Astrocyte (in vitro differentiated cells and primary cell): ENCODE results near the gene UBXN7.

Experiments used
- EZH2 ChIP-seq: IDR thresholded peaks from 2 replicates; pipeline ENCODE4 v1.6.1; 2012; ENCODE audit warnings: mild to moderate bottlenecking, low read length, inconsistent platforms; ENCODE audit not compliant: insufficient read depth
- TF ChIP-seq, protein P1 (sequence below): IDR thresholded peaks from 2 replicates; pipeline ENCODE4 v1.5.1; 2011; ENCODE audit warnings: low read depth, mild to moderate bottlenecking, inconsistent platforms, low read length, moderate library complexity; ENCODE audit not compliant: insufficient read depth

DNA sequence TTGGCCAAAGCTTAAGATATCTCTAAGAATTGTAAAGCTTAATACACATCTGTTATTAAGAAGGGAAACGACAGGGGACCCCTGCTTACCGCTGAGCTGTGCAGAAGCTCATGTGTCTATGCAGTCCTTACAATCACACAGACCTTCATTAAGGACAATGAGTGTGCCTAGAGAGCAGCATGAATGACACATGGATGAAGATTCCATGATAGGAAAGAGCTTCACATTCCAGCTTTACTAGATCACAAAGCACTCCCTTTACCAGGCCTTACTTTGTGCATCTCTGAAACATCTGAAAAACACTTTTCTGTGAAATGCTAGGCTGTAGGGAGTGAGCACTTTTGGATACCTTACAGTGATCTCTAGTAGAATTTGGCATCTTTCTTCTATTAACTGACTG, 39.3 kb upstream of the UBXN7 start:
- TF ChIP-seq, protein P1, sequence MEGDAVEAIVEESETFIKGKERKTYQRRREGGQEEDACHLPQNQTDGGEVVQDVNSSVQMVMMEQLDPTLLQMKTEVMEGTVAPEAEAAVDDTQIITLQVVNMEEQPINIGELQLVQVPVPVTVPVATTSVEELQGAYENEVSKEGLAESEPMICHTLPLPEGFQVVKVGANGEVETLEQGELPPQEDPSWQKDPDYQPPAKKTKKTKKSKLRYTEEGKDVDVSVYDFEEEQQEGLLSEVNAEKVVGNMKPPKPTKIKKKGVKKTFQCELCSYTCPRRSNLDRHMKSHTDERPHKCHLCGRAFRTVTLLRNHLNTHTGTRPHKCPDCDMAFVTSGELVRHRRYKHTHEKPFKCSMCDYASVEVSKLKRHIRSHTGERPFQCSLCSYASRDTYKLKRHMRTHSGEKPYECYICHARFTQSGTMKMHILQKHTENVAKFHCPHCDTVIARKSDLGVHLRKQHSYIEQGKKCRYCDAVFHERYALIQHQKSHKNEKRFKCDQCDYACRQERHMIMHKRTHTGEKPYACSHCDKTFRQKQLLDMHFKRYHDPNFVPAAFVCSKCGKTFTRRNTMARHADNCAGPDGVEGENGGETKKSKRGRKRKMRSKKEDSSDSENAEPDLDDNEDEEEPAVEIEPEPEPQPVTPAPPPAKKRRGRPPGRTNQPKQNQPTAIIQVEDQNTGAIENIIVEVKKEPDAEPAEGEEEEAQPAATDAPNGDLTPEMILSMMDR = no peak
- TF ChIP-seq EZH2 = no peak
